Endothelial cell of hepatic sinusoid (primary cell): ENCODE data around the gene SMIM30.
"Not testable (repeated sequence)": the region's sequence is repeated elsewhere in the genome, so short reads cannot be mapped to it uniquely, and the experiment has no call there.

Experiments
- in situ Hi-C: cut with HindIII; loops from 2 replicates; pipeline ENCODE4 v1.10.0; 2017; ENCODE audit warnings: low sequenced_read_pairs

The SMIM30 gene

DNA sequence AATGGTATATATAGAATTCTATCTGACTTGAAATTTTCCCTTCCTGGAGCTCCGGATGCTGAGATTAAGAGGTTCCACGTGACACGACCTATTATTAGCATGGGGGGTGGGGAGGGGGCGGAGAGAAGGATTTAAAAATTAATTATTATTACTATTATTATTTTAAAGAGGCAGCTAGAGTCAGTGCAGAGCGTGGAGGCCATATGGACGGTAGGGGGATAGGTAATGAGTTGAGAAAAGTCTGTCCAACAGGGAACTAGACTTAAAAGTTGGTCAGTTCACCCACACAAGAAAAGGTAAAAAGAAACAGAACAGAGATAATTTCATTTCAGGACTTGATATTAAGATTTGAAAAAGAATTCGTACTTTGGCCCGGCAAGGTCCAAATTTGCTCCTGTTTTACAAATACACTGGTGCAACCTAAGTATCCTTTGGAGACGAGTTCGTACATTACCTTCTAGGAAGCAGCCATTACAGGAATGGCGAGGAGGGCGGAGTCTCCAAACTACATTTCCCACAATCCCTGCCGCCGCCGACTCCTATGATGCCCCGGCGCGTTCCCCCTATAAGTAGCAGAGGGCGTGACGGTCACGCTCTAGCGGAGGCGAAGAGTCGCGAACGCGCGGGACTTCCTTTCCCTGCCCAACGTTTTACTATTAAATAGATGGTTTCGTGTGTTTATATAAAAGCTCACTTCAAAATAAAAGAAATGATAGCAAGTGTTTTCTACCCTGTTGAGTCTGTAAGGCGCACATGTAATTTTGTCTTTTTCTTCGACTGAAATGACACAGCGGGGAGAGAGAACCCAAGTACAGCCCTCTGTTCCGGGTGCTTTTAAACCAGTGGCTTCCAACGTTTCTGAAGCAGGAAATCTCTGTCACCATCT lies at the start of gene SMIM30:
Gene SMIM30 (minus strand): TSS at position 481 of the 886 bp plus-strand sequence. CDS start 976 bp downstream, outside the sequence.
- in situ Hi-C loops = no loop called here

GRCh38 chr7:113166176-113166575 lies 47.8 kb upstream of the SMIM30 start:
- in situ Hi-C loops = not testable (repeated sequence)

GRCh38 chr7:113161050-113161449 lies 42.7 kb upstream of the SMIM30 start:
- in situ Hi-C loops = no loop called here

GRCh38 chr7:113159746-113160339 lies 41.5 kb upstream of the SMIM30 start:
- in situ Hi-C loops = no loop called here

GRCh38 chr7:113158756-113159155 lies 40.4 kb upstream of the SMIM30 start:
- in situ Hi-C loops = no loop called here

DNA sequence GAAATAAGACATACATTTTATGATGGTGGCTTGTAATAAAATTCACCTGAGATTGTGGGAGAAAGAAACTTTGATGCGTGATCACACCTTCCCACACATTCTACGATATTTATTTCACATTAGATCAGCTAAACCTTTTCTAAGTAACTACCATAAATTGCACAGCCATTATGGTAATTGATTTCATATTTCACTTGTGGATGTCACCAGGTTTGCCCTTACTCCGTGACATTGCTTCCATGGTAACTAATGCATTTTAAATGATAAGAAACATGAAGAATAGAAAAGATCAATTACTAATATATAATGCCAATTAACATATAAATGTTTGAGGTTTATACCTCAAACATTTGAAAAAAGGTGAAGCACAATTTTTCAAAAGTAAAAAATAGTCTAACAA lies 35.8 kb upstream of the SMIM30 start:
- in situ Hi-C loops = no loop called here

DNA sequence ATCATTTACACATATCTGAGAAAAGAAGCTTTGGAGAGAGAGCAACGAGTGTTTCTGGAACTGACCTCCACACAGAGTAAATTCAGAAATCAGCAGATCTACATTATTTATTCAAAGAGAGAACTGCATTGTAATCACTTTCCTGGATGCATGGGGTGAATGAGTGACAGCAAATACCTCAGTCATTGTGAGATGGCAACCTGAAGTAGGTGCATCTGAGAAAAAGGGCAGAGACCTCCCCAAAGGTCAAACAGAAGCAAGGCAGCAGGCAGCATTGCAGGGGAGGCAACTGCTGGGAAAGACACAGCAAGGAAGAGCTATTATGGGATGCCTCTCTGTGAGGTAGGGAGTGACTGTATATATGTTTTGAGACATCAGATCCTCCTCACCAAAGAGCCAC lies 26.5 kb upstream of the SMIM30 start:
- in situ Hi-C loops = no loop called here

- in situ Hi-C loops = no loop called here
Observed at GRCh38 chr7:113143486-113144257, 25.3 kb upstream of the SMIM30 start.

GRCh38 chr7:113142385-113143119 lies 24.2 kb upstream of the SMIM30 start:
- in situ Hi-C loops = no loop called here

GRCh38 chr7:113141803-113142202 lies 23.4 kb upstream of the SMIM30 start:
- in situ Hi-C loops = no loop called here

DNA sequence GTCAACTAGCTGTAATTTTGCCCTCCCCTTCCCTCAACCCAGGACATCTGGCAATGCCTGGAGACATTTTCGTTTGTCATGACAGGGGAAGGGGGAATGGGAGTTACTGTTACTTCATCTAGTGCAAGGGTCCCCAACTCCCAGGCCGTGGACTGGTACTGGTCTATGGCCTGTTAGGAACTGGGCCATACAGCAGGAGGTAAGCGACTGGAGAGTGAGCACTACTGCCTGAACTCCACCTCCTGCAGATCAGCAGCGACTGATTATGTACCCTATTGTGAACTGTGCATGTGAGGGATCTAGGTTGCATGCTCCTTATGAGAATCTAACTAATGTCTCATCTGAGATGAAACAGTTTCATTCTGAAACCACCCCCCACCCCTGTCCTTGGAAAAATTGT lies 22.6 kb upstream of the SMIM30 start:
- in situ Hi-C loops = no loop called here

DNA sequence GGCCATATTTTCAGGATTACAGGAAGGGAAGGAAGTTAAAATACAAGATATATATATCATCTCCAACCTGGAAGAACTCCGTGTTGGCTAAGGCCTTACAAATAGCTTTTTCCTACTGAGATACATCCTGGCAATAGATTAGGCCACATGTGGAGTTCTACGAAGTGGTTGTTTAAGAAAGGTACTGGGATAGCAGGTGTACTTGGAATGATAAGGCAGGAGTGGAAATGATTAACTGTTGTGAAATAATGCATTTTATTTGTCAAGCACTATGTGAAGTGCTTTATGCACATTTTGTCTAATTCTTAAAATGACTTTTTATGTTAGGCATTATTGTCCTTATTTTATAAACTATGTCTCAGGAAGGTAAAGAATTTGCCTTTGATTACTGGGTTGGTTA lies 18.9 kb upstream of the SMIM30 start:
- in situ Hi-C loops = no loop called here

DNA sequence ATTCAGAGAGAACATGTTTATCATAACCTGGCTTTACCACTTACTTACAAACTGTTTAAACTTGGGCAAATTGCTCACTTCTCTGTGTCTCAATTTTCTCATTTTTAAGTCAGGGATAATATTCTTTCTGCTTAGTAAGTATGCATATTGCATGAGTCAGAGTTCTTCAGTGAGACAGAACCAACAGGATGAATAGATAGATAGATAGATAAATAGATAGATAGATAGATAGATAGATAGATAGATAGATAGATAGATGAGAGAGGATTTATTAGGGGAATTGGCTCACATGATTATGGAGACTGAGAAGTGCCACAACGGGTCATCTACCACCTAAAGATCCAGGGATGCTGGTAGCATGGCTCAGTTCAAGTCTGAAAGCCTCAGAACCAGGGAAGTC lies 15.7 kb upstream of the SMIM30 start:
- in situ Hi-C loops = no loop called here

DNA sequence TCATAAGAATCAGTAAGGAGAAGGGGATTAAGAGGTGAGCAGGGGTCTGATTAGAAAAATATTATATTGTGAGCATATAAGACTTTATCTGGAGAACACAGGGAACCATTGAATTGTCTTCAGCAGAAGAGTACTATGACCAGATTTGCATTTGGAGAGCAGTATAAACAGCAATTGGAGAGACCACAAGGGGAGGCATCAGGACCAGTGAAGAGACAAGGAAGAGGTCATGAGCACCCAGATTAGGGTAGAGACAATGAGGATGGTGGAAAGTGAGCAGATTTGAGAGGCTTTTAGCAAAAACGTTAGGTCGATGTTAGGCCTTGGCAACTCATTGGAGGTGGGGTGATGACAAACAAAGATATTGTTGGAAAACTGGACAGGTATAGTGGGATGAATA lies 13.0 kb upstream of the SMIM30 start:
- in situ Hi-C loops = no loop called here

- in situ Hi-C loops = no loop called here
Observed at GRCh38 chr7:113128031-113128430, 9.7 kb upstream of the SMIM30 start.

- in situ Hi-C loops = no loop called here
Observed at GRCh38 chr7:113125728-113126127, 7.4 kb upstream of the SMIM30 start.

GRCh38 chr7:113122744-113123143 lies 4.4 kb upstream of the SMIM30 start:
- in situ Hi-C loops = no loop called here

DNA sequence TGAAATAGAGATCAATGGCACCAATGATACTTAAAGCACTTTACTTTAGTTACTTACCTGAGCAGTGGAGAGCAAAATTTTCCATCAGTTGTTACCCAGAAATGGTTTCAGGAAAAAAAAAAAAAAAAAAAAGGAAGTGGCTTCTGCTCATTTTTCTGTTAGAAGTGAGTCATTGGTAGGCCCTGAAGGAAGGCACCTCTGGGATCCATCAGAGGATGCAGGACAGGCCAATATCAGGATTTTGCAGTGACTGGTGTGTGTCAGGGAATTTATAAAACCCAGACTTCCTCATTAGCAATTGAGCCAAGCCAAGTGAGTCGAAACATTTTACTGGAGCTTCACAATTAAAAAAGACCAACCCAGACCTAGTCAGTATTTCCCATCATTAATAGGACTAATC lies 2.3 kb upstream of the SMIM30 start:
- in situ Hi-C loops = no loop called here

GRCh38 chr7:113119429-113119828 lies 1.1 kb upstream of the SMIM30 start:
- in situ Hi-C loops = no loop called here

DNA sequence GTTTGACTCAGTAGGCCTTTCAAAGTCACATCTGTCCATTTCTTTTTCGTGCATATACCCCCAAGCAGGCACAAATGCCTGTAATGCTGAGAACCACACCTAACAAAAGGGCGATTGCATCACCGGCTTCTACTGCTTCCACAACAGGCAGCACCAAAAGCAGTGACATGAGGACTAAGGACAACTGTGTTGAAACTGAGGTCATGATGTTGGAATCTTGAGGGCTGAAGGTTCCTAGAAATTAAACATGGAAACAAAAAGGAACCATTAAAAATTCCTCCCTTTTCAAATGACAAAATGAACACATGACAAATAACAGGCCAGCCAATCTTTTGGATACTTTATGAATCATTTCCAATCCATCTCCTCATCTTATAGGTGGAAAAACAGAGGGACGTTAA lies 980 bp downstream of the SMIM30 start:
- in situ Hi-C loops = not testable (repeated sequence)

DNA sequence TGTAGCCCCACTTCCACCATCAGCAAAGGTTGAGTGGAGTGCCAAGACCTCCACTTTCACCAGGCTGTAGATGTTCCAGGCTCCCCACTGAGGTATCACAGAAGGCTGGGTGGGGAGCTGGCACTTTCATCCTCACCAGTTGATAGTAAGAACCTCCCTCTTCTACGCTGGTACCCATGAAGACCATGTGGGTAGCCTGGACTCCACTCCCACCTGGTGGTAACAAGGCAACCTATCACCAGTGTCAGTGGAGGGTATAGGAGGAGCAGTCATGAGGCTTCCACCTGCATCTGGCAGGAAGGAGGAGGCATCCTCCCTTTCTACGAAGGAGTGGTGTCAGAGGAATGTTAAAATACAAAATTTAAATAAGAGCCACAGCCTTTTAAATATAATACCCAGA lies 4.4 kb downstream of the SMIM30 start:
- in situ Hi-C loops = no loop called here
